GM08714 (cell line): ENCODE results near the gene COL6A6.

Experiments used
- H3K4me3 ChIP-seq: fragments of 200-500 bp; sonication (Bioruptor generic); 2 replicates; pipeline ENCODE4 v1.5.1; 2014; ENCODE audit warnings: mild to moderate bottlenecking, low read length, inconsistent platforms
- ZNF274 ChIP-seq: IDR thresholded peaks from 2 replicates; pipeline ENCODE4 v1.6.1; 2012; ENCODE audit warnings: mild to moderate bottlenecking, low read depth, low read length

The COL6A6 gene, protein sequence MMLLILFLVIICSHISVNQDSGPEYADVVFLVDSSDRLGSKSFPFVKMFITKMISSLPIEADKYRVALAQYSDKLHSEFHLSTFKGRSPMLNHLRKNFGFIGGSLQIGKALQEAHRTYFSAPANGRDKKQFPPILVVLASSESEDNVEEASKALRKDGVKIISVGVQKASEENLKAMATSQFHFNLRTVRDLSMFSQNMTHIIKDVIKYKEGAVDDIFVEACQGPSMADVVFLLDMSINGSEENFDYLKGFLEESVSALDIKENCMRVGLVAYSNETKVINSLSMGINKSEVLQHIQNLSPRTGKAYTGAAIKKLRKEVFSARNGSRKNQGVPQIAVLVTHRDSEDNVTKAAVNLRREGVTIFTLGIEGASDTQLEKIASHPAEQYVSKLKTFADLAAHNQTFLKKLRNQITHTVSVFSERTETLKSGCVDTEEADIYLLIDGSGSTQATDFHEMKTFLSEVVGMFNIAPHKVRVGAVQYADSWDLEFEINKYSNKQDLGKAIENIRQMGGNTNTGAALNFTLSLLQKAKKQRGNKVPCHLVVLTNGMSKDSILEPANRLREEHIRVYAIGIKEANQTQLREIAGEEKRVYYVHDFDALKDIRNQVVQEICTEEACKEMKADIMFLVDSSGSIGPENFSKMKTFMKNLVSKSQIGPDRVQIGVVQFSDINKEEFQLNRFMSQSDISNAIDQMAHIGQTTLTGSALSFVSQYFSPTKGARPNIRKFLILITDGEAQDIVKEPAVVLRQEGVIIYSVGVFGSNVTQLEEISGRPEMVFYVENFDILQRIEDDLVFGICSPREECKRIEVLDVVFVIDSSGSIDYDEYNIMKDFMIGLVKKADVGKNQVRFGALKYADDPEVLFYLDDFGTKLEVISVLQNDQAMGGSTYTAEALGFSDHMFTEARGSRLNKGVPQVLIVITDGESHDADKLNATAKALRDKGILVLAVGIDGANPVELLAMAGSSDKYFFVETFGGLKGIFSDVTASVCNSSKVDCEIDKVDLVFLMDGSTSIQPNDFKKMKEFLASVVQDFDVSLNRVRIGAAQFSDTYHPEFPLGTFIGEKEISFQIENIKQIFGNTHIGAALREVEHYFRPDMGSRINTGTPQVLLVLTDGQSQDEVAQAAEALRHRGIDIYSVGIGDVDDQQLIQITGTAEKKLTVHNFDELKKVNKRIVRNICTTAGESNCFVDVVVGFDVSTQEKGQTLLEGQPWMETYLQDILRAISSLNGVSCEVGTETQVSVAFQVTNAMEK (N-terminal part only)

DNA sequence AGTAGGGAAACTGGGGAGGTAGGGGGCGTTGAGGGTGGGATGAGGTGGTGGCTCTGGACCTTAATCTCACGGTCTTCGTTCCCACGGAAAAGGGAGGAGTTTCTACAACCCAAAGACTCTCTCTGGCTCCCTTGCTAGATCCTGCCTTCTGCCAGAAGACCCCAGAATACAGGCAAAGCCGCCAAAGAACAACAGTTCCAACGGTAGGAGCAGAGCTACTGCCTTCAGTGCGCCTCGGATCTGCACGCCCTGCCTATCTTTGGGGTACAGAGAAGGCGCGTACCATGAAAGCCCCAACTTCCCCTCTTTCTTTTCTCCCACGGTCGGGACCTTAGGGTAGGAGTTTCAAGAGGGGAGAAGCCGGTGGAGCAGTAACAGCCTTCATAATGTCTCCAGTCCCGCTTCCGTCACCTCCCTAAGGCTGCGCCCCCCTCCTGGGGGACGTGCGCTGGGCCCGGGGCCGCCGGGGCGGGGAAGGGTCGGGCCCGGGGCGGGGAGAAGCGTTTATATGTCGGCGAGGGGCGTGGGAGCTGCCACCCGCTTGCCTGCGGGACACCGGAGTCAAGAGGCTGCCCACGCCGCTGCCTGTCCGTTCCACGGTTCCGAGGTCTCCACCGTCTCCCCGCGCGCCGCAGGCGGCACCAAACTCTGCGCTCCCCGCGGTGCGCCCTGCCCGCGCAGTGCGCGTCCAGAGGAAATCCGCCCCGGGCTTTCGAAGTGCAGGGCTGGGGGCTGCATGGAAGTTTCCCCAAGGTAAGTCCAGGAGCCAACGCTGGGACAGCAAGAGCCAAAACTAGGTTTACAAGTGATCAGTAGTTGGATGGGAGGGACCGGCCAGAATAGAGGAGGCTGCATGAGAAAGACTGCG is at the start of gene COL6A6:
TSS of gene COL6A6 (plus strand) at position 533 of the 868 bp plus-strand sequence. CDS start 43,188 bp downstream, outside the sequence.
- H3K4me3 ChIP-seq: no peak within 1 kb of the TSS
- TF ChIP-seq ZNF274: no peak

DNA sequence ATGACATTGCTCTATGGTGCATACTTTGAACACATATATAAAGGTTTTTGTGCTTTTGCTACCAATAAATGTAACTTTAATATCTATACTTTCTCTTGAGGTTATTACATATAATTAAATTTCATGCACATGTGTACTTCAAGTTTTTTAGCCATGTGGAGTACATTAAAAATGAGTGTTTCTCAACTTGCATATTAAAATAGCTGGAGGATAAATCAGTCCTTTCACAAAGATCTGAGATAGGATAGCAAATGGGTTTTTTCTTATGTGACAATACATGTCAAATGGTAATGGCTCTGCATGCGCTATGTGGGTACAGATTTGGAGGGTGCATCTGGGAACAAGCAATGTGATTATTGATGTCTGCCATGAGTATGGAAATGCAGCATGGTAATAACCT is 48.7 kb upstream of the COL6A6 start:
- H3K4me3 ChIP-seq: no peak overlapping the region
- no peak for TF ChIP-seq ZNF274

DNA sequence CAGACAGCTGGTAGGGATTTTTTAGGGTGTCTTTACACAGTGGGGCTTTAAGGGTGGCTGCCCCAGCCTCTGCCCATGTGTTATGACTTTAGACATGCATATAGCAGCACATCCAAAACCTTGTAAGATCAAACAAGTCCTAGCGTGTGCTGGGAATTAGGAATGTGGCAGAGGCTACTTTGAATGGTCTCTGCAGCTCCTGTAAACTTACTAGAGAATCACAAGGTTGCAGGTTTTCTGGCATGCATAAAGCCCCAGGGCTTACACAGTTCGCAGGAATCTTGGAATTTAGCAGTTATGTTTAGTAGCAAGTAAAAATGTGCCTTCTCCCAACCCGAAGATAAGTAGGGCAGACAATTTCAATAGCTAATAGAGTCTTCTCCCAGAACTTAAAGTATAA is 46.9 kb upstream of the COL6A6 start:
- no peak overlapping the region for H3K4me3 ChIP-seq
- TF ChIP-seq ZNF274: no peak

DNA sequence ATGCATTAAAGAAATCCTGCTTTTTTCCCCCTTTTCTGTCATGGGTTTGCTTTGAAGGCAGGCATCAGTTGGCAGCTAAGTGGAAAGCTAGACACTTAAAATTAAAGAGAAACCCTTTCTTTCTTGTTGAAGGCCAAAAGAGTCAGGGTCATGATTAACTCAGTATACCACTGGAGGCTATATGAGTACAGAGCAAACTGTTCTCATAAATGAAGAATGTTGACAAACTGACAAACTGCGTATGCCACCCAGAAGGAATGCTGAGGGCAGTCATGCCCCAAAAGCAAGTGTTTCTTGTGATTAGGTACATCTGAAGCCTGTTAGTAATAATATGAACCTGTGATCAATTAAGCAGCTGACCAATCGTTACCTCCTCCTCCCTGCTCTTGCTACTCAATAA is 43.6 kb upstream of the COL6A6 start:
- no peak overlapping the region for H3K4me3 ChIP-seq
- TF ChIP-seq ZNF274: no peak

DNA sequence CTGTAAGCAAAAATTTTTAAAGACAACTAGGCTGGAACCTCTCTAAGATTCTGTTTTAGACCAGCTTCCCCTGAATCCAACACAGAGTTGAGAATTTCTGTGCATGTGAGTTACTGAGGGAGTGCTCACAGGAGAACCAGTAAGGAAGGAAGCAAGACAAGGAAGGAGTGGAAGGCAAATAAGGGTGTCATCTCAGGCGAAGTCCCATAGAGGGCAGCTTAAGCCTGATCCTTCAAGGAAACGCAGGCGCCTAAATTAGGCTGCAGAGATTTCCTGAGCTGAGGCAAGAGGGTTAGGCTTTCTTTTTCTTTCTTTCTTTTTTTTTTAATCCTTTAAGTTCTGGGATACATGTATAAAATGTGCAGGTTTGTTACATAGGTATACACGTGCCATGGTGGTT is 36.2 kb upstream of the COL6A6 start:
- H3K4me3 ChIP-seq: no peak overlapping the region
- no peak for TF ChIP-seq ZNF274

DNA sequence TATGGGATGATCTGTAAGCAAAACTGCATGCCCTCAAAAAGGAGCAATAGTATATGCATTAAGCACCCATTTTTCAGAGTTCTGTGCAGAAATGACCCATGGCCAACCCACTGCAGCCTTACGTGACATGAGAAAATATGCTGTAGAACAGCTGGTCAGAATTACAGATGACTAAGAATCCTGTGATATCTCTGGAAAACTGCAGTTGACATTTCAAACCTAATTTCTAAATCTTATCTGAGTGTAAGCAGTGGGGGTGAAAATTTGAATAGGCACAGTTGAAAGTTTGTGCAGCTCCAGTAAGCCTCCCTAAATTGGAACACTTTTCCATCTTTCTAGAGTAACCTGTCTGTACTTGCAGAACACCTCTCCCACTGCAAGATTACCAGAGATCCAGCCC is 28.7 kb upstream of the COL6A6 start:
- no peak for TF ChIP-seq ZNF274

DNA sequence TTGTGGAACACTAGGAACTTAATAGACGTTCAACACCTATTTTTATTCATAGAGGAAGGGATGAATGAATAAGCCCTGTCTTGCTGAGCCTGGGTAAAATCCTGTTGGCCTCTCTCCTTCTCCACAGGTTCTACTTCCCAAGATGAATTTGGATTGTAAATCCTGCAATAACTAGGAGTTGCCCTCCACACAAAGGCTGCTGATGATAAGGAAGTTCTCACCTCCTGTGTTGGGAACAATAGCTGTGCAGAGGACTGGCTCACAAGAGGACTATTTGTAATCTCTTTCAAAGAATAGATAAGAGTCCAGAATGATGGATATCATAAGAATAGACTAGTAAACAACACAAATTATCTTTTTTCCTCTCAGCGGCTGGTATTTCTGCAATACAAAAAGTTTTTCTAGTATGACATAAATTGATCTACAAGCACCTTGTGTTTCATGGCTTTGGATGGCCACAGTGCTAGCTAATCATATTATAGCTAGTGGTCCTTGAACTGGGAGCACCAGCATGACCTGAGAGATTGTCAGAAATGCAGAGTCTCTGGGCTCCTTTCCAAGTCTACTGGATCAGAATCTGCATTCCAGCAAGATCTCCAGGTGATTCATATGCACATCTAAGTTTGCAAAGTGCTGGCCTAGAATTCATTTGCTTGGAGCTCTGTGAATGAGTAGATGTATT is 28.1 kb upstream of the COL6A6 start:
- no peak for TF ChIP-seq ZNF274
- no peak overlapping the region for H3K4me3 ChIP-seq

More for the DNA sequence above, 28.7 kb upstream of the COL6A6 start:
- H3K4me3 ChIP-seq: no peak overlapping the region

DNA sequence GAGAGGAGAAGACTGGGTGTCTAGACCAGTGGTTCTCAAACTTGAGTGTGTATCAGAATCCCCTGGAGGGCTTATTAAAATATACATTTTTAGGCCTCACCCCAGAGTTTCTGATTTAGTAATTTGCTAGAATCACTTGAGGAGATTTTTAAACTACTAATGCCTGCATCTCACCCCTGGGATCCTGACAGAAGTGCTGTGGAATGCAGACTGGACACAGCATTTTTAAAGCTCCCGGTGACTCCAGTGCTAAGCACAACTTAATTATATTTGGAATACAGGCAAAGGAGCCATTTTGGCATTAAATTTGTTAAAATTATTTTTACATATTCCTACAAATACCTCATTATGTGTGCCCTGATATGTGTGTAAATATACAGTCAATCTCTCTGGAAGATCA is 26.7 kb upstream of the COL6A6 start:
- no peak overlapping the region for H3K4me3 ChIP-seq
- no peak for TF ChIP-seq ZNF274

DNA sequence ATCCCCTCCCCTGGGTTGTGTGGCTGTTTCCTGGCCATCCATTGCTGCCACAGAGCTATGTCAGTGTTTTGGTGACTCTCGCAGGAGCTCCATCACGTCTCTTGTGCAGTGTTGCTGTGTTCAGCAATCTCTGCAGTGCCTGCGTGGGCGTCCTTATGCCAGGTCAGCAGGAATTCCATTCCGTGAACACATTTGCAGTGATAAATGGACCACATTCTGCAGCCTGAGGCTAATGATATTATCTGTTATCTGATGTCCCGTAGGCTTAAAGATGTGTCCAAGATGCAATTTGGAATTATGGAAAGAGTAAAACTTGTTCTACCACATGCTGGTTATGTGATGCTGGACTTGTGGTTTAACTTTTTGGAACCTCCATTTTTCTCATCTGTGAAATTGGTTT is 25.5 kb upstream of the COL6A6 start:
- no peak for TF ChIP-seq ZNF274
- no peak overlapping the region for H3K4me3 ChIP-seq

DNA sequence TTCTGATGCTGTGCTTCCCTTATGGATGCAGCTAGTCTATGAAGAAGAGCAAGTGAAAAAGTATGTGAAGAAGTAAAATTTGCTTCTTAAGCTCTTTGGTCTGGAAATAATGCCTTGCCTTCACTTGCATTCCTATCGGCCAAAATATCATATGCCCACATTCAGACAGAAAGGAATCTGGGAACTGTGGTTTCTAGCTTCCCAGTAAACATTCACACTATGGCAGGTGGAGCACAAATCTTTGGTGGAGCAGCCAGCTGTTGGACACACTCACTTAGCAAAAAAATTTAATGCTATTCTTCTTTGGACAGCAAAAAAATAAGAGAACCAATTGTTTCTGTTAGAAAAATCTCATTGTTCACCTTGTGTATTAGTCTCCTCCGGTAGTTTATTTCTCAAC is 12.3 kb upstream of the COL6A6 start:
- TF ChIP-seq ZNF274: no peak
- no peak overlapping the region for H3K4me3 ChIP-seq

DNA sequence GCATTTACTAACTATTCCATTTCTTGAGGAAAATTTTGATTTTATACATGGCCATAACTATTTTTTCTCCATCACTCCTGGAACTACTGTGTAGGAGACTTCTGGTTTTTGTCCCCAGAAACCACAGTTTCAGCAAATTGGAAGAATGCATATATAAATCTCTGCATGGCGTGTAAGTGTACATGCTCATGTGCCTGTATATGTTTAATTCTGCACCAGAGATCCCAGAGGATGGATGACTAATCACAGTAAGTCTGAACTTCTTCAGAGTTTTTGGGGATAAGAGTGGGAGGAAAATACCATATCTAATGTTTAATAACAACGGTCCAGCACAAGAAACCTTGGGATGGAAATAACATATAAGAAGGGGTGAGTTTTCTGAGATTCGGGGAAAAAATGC is 10.9 kb upstream of the COL6A6 start:
- TF ChIP-seq ZNF274: no peak
- H3K4me3 ChIP-seq: no peak overlapping the region

DNA sequence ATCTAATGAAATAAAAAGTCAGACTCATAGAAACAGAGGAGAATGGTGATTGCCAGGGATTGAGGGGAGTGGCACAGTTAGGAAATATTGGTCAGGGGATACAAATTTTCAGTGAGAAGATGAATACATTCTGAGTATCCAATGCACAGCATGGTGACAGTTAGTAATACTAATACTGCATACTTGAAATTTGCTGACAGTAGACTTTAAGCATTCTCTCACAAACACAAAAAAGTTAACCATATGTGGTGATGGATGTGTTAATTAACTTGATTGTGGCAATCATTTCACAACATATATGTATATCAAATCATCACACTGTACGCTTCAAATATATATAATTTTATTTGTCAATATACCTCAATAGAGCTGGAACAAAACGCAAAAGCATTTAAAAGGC is 9.2 kb upstream of the COL6A6 start:
- TF ChIP-seq ZNF274: no peak
- H3K4me3 ChIP-seq: no peak overlapping the region

DNA sequence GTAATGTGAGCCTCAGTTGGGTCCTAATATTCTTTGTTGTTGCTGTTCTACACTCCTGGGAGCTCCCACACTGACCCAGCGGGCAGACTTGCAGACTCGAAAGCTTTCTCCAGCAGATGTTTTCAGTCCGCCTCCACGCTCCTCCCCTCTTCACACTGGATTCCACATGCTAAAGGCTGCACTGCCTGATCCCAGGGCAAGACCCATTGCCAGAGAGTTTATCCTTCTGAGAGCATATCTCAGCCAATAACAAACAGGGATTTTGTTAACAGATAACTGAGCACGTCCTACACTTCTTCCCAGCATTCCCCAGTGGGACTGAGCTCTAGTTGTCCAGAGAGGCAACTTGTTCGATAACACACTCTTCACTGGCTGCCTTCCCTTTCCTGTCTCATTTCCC is 8.0 kb upstream of the COL6A6 start:
- H3K4me3 ChIP-seq: no peak overlapping the region
- no peak for TF ChIP-seq ZNF274
